Measurements from ENCODE around the gene MGAT5.

Gene MGAT5

DNA sequence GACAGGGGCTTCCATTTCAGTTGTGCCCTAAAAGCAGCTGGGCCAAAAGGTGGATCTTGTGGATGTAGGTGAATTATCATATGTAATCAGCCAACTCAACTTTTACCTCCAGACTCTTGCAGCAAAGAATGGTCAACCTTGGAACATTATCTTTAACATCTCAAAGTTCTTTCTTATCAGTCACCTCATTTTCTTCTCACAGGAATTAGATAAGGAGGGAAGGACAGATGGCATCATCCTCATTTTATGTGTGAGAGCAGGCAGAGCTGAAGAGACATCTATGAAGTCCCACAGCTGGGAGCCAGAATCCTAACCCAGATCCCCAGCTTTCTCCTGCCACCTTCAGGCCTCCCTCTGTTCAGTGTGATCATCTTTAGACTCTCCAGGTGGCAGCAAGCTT, 182.1 kb downstream of the MGAT5 start:
- TF ChIP-seq CSDC2 (CRISPR knock-in tag; IDR thresholded peaks at IDR 0.05) (no peak), ZC3H10 (CRISPR knock-in tag; IDR thresholded peaks at IDR 0.05) (no peak), TCF4 (CRISPR knock-in tag; IDR thresholded peaks at IDR 0.05; ENCODE audit: borderline replicate concordance) (no peak), BACH2 (CRISPR knock-in tag; IDR thresholded peaks at IDR 0.05; ENCODE audit: borderline replicate concordance) (no peak), ISL1 (CRISPR knock-in tag; IDR thresholded peaks at IDR 0.05) (no peak)
- TF ChIP-seq, protein P1, sequence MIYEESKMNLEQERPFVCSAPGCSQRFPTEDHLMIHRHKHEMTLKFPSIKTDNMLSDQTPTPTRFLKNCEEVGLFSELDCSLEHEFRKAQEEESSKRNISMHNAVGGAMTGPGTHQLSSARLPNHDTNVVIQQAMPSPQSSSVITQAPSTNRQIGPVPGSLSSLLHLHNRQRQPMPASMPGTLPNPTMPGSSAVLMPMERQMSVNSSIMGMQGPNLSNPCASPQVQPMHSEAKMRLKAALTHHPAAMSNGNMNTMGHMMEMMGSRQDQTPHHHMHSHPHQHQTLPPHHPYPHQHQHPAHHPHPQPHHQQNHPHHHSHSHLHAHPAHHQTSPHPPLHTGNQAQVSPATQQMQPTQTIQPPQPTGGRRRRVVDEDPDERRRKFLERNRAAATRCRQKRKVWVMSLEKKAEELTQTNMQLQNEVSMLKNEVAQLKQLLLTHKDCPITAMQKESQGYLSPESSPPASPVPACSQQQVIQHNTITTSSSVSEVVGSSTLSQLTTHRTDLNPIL (CRISPR knock-in tag; IDR thresholded peaks at IDR 0.05; ENCODE audit: low read depth), result no peak
- TF ChIP-seq, protein P2, sequence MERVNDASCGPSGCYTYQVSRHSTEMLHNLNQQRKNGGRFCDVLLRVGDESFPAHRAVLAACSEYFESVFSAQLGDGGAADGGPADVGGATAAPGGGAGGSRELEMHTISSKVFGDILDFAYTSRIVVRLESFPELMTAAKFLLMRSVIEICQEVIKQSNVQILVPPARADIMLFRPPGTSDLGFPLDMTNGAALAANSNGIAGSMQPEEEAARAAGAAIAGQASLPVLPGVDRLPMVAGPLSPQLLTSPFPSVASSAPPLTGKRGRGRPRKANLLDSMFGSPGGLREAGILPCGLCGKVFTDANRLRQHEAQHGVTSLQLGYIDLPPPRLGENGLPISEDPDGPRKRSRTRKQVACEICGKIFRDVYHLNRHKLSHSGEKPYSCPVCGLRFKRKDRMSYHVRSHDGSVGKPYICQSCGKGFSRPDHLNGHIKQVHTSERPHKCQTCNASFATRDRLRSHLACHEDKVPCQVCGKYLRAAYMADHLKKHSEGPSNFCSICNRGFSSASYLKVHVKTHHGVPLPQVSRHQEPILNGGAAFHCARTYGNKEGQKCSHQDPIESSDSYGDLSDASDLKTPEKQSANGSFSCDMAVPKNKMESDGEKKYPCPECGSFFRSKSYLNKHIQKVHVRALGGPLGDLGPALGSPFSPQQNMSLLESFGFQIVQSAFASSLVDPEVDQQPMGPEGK (CRISPR knock-in tag; IDR thresholded peaks at IDR 0.05; ENCODE audit: borderline replicate concordance), result no peak
- TF ChIP-seq, protein P3, sequence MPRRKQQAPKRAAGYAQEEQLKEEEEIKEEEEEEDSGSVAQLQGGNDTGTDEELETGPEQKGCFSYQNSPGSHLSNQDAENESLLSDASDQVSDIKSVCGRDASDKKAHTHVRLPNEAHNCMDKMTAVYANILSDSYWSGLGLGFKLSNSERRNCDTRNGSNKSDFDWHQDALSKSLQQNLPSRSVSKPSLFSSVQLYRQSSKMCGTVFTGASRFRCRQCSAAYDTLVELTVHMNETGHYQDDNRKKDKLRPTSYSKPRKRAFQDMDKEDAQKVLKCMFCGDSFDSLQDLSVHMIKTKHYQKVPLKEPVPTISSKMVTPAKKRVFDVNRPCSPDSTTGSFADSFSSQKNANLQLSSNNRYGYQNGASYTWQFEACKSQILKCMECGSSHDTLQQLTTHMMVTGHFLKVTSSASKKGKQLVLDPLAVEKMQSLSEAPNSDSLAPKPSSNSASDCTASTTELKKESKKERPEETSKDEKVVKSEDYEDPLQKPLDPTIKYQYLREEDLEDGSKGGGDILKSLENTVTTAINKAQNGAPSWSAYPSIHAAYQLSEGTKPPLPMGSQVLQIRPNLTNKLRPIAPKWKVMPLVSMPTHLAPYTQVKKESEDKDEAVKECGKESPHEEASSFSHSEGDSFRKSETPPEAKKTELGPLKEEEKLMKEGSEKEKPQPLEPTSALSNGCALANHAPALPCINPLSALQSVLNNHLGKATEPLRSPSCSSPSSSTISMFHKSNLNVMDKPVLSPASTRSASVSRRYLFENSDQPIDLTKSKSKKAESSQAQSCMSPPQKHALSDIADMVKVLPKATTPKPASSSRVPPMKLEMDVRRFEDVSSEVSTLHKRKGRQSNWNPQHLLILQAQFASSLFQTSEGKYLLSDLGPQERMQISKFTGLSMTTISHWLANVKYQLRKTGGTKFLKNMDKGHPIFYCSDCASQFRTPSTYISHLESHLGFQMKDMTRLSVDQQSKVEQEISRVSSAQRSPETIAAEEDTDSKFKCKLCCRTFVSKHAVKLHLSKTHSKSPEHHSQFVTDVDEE (CRISPR knock-in tag; IDR thresholded peaks at IDR 0.05), result no peak
- ATAC-seq, result no peak

DNA sequence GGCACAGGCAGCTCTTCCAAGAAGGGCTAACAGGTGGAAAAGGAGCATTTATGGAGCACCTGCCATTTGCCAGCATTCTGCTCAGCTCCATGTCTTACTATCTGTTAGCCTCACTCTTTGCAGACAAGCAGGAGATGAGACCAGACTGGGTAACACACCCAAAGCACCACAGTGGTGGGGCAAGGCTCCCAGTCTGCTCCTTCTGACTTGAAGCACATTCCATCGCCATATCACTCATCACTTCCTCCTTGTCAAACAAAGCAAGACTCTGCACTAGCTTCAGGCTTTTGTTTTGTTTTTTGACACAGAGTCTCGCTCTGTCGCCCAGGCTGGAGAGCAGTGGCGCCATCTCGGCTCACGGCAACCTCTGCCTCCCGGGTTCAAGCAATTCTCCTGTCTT, 182.8 kb downstream of the MGAT5 start:
- TF ChIP-seq ZNF8 (CRISPR knock-in tag; IDR thresholded peaks at IDR 0.05), result no peak
- no peak for TF ChIP-seq ZC3H10 (CRISPR knock-in tag; IDR thresholded peaks at IDR 0.05)
- TF ChIP-seq ZFP30 (CRISPR knock-in tag; IDR thresholded peaks at IDR 0.05), result no peak
- TF ChIP-seq, protein P4, sequence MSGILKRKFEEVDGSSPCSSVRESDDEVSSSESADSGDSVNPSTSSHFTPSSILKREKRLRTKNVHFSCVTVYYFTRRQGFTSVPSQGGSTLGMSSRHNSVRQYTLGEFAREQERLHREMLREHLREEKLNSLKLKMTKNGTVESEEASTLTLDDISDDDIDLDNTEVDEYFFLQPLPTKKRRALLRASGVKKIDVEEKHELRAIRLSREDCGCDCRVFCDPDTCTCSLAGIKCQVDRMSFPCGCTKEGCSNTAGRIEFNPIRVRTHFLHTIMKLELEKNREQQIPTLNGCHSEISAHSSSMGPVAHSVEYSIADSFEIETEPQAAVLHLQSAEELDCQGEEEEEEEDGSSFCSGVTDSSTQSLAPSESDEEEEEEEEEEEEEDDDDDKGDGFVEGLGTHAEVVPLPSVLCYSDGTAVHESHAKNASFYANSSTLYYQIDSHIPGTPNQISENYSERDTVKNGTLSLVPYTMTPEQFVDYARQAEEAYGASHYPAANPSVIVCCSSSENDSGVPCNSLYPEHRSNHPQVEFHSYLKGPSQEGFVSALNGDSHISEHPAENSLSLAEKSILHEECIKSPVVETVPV (CRISPR knock-in tag; IDR thresholded peaks at IDR 0.05), result no peak
- TF ChIP-seq, protein P2 (CRISPR knock-in tag; IDR thresholded peaks at IDR 0.05; ENCODE audit: borderline replicate concordance), result no peak
- no peak for ATAC-seq

DNA sequence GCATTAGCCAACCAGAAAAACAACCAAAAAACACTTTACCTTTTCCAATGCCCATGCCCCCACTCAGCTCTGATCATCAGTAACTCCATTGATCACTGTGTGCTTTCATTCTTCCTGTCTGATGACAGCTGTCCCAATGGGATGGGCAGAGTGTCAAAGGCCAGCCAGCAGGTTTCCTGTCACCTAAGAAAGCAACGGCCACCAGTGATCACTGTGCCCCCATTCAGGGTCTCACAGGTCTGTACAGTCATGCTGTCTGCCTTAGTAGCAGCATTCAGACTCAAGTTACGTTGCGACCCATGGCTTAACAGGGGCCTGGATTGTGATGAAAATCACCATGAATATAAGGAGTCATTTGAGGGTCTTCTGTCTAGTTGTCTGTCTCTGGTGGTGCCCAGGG, 184.5 kb downstream of the MGAT5 start:
- ATAC-seq, result no peak
- no peak for TF ChIP-seq ZFP3 (CRISPR knock-in tag; IDR thresholded peaks at IDR 0.05)
- no peak for TF ChIP-seq ZNF70 (CRISPR knock-in tag; IDR thresholded peaks at IDR 0.05)
- no peak for TF ChIP-seq OSR1 (CRISPR knock-in tag; IDR thresholded peaks at IDR 0.05)
- no peak for TF ChIP-seq ZC3H10 (CRISPR knock-in tag; IDR thresholded peaks at IDR 0.05)
- TF ChIP-seq, protein P1 (CRISPR knock-in tag; IDR thresholded peaks at IDR 0.05; ENCODE audit: low read depth), result no peak
- no peak for TF ChIP-seq ZNF8 (CRISPR knock-in tag; IDR thresholded peaks at IDR 0.05)
- TF ChIP-seq, protein P5, sequence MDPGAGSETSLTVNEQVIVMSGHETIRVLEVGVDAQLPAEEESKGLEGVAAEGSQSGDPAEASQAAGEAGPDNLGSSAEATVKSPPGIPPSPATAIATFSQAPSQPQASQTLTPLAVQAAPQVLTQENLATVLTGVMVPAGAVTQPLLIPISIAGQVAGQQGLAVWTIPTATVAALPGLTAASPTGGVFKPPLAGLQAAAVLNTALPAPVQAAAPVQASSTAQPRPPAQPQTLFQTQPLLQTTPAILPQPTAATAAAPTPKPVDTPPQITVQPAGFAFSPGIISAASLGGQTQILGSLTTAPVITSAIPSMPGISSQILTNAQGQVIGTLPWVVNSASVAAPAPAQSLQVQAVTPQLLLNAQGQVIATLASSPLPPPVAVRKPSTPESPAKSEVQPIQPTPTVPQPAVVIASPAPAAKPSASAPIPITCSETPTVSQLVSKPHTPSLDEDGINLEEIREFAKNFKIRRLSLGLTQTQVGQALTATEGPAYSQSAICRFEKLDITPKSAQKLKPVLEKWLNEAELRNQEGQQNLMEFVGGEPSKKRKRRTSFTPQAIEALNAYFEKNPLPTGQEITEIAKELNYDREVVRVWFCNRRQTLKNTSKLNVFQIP (CRISPR knock-in tag; IDR thresholded peaks at IDR 0.05; ENCODE audit: borderline replicate concordance, low read depth), result no peak
- TF ChIP-seq, protein P3 (CRISPR knock-in tag; IDR thresholded peaks at IDR 0.05), result no peak
- TF ChIP-seq RARB (CRISPR knock-in tag; IDR thresholded peaks at IDR 0.05), result no peak
- TF ChIP-seq, protein P4 (CRISPR knock-in tag; IDR thresholded peaks at IDR 0.05), result no peak
- TF ChIP-seq CSDC2 (CRISPR knock-in tag; IDR thresholded peaks at IDR 0.05), result no peak
- TF ChIP-seq ARNTL (CRISPR knock-in tag; IDR thresholded peaks at IDR 0.05; ENCODE audit: borderline replicate concordance, low read depth), result no peak
- no peak for TF ChIP-seq ZNF565 (CRISPR knock-in tag; conservative IDR thresholded peaks at IDR 0.05; ENCODE audit: low read depth)
- TF ChIP-seq ESRRG (CRISPR knock-in tag; IDR thresholded peaks at IDR 0.05), result no peak
